HG02571 (cell line): Measurements from ENCODE around the gene SHB.

Experiments
- ATAC-seq: cut with Tn5 transposase; IDR thresholded peaks from one replicate; pipeline ENCODE4 v1.9.1; 2021; ENCODE audit warnings: mild to moderate bottlenecking, moderate library complexity; ENCODE audit not compliant: unreplicated experiment

The SHB gene

DNA sequence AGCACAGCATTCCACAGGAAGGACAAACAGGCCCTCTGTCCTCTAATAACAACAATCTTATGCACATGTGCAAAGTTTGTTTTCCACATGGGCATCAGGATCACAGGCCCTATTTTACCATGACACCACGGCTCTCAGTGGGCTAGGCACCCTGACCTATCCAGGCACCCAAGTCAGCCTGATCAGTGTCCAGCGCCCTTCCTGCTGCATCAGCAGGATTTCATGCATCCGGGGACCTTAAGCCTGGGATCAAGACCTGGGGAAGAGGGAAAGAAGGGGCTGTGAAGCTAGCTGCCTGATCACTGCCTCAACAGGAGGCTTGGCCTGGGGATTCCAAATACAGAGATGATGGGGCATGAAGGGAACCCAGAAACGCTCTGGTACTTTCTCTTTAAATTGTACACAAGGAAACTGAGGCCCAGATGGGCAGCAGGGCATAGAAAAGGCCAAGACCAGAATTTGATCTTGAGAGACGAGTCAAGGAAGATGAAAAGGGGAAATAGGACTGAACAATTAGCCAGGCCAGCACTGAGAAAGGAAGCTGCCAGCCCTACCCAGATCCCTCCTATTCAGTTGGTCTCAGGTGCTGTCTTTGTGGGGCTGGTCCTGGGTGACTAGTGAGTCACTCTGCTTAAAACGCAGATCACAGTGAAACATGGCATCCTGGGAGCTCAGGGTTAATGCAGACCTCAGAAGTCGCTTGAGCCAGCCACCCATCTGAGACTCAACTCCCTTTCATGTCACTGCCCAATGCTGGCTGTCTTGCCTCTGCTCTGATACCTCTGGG lies 57.9 kb downstream of the SHB start:
- ATAC-seq: no peak

DNA sequence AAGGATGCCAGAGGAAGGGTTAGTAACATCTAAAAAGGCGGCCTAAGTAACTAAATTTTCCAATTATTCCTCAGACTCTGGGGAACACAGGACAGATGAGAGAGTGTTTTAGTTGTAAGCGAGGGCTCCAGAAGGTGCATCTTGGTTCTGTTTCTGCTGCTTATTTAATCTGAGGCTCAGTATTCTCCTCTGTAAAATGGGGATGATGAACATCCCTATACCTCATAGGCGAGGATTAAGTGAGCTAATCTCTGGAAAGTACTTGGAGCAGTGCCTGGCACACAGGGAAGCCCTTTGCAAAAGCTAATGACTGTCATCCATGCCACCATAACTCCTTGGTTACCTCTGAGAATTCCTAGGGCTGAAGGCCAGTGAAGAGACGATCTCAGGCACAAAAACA lies 59.0 kb downstream of the SHB start:
- ATAC-seq: no peak

DNA sequence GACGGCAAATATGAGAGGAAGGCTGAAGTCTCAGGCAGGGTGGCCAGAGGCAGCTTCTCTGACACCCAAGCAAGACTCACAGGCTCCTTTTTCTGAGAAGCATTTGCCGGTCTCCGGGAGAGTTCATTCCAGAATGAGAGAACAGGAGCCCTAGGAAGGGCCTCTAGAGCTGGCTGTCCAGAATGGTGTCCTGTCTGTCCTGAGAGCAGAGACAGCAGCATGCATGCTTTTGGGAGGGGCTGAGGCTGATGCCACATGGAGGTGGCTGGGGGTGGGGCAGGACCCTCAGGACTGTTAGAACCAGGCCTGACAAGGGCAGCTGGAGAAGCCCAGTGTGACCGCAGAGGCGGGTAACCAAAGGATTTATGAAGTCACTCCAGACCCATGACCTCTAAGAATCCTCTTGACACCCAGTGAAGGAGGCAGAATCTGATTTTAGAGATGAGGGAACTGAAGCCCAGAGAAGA lies 60.0 kb downstream of the SHB start:
- ATAC-seq: no peak

DNA sequence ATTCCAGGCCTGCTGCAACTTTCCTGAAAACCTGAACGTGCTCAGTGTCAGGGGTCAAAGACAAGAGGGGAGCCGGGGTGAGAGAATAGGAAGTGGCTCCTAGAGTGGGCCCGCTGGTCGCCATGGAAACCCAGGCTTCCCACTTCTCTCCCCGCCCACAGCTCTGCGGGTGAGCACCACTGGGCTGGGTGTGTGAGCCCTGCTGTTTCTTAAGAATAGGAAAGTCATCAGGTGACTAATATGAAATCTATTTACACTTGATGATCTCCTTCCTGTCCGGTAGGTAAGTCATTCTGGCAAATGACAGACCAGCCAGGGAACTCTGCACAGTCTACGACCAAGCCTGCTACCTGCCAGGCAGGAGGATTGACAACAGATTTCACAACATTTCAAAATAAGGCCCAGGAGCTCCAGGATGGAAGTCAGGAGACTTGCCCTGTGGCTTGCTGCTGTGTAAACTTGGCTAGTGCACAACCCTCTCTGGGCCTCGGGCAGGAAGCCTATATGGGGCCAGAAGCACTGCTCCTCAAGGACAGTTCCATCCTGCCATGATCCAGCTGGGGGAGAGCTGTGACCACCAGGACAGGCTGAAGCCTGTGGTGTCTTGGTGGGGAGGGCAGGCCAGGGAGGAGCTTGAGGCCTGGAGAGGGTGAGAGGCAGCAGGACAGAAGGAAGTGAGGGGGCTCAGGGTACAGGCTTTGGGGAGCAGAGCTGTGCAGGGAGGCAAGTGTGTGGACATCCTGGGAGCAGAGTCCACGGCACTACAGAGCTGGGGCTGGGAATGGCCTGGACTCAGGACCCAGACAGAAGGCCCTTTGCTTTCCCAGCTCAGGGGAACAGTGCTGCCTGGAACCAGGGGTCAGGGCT lies 60.6 kb downstream of the SHB start:
- peak; percentile 69 for ATAC-seq

DNA sequence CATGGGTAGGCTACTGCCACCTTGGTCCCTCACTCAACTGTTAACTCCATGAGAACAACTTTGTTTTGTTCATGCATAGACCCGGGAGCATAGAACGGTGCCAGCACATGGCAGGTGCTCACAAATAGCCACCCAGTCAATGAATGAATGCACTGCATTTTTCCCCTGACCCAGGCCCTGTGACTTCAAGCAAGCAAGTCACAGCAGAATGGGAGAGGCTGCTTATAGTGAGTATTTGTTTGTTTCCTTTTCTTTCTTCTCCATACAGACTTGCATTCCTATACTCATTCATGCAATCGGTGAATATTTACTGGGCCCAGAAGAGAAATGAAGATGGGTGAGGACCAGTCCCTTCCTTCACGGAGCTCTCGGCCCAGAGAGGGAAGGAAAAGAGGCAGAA lies 62.0 kb downstream of the SHB start:
- no peak for ATAC-seq

- no peak for ATAC-seq
Observed at GRCh38 chr9:38006163-38006562, 62.9 kb downstream of the SHB start.

DNA sequence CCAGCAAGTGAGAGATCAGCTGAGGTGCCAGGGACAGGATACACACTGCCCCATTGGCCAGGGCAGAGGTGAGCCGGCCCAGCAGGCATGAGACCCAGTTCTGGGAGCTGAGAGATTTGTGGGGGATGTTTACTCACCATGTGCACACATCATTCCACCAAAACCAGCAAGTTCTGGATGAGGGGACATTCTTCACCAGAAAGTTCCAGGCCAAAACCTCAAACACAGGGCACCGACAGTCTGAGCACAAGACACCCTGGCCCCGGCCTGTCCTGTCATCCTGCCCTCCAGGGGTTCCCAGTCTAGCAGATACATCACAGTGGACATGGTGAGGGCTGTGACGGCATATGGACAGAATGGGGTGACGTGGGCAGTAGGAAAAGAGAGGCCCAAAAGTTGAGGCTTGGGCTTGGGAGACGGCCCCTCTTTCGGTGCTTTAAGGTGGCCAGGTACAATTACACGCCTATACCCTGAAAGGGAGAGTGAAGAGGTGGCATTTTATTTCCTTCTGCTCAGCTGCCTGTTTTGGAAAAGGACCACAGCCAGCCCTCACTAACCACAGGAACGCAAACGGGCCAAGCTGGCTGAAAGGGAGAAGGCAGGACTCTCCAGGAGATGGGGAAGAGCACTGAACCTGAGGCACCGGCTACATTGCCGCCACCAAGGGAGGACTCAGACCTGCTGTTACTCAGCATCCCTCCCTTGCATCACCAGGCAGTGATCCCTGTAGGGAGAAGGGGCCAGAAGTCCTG lies 64.0 kb downstream of the SHB start:
- no peak for ATAC-seq

DNA sequence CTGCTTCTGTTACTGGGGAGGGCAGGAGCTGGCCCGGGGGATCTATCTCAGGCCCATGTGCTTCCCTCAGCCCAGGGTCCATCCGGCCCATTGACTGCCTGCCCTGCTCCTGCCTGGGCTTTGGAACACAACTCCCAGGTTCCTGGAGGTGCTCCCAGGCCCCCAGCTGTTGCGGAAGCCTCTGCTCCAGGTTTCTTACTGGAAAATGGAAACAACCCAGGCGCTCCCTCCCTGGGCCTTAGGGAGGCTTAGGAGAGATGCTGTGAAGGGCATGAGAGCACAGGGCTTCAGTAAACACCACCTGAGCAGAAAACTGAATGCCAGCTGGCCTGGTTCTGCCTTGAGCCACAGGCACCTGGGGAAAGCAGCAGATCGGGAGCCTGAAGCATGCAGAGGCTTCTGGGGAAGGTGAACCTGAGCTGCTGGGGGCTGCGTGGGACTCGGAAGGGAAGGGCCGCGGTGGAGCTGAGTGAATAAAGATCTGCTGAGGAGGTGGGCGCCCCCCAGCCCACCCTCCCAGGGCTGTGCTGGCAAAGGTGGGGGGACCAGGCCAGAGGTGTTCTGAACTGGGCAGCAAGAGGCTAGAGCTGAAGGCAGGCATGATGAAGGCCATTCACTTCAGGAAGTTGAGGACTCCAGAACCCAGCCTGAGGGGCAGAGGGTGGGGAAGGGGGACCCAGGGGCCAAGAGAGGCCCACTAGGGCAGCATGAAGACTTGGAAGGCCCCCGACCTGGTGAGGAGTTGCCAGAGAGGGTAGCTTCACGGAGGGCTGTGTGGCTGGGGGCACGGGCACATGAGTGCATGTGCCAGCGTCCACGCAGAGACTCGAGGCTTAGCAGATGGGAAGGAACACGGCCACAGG lies 64.8 kb downstream of the SHB start:
- no peak for ATAC-seq

- no peak for ATAC-seq
Observed at GRCh38 chr9:38003230-38003629, 65.8 kb downstream of the SHB start.

DNA sequence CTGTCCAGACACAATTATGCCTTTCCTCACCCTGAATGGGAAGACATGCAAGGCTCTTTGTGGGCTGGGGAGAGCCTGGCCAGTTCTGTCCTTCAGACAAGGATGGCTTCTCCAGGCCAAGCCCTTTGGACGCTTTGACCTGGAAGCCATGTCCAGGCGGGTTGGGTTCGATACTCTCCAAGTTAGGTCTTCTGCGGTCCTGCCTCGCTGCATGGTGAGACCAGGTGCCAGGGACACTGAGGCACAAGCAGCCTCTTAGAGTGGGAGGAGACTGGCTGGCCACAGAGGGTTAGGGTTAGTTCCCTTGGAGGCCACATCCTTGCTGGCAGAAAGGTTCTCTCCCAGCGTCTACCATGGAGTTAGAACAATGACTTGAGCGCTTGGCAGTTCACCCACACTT lies 67.6 kb downstream of the SHB start:
- ATAC-seq: no peak

- ATAC-seq: no peak
Observed at GRCh38 chr9:38000735-38001134, 68.3 kb downstream of the SHB start.

DNA sequence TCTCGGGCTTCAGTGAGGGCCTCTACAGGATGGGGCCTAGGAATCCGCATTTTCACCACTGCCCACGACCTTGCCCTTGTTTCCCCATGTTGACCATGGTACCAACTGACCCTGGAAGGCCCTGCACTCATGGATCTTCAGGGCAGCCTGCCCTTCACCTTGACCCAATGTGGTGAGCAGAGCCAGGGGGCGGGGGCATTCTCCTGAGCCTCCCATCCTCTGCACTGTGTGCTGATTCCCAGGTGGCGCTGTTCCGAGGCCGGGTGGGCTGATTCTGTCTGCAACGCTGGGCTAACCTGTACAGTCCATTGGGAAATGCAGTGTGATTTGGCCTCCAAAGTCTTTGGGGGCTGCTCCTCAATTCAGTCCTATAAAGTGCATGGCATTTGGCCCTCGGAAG lies 68.7 kb downstream of the SHB start:
- no peak for ATAC-seq

DNA sequence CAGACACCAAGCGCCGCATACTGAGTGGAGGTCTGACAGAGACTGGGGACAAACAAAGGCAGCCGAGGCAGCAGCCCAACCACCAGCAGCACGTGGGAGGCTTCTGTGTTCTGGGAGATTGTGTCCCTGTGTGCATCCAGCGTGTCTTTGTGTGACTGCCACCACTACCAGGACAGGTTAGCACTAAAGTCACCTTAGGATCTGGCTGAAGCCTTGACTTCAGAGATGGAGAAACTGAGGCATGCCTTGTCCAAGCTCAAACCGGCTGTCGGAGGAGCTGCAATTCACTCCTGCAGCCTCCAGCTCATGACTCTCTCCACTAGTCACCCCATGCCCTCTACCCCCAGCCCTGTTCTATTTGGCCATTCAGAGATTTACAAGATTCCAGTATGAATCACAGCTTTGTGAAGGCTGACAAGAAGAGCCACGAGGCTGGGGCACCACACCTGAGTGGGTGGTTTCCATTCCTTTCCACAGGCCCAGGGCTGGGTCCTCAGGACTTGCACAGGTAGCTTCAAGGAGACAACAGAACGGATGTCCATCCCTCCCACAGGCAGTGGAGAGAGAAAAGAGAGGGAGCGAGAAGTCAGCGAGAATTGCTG lies 69.3 kb downstream of the SHB start:
- ATAC-seq: no peak

GRCh38 chr9:37998881-37999587 lies 70.0 kb downstream of the SHB start:
- no peak for ATAC-seq

DNA sequence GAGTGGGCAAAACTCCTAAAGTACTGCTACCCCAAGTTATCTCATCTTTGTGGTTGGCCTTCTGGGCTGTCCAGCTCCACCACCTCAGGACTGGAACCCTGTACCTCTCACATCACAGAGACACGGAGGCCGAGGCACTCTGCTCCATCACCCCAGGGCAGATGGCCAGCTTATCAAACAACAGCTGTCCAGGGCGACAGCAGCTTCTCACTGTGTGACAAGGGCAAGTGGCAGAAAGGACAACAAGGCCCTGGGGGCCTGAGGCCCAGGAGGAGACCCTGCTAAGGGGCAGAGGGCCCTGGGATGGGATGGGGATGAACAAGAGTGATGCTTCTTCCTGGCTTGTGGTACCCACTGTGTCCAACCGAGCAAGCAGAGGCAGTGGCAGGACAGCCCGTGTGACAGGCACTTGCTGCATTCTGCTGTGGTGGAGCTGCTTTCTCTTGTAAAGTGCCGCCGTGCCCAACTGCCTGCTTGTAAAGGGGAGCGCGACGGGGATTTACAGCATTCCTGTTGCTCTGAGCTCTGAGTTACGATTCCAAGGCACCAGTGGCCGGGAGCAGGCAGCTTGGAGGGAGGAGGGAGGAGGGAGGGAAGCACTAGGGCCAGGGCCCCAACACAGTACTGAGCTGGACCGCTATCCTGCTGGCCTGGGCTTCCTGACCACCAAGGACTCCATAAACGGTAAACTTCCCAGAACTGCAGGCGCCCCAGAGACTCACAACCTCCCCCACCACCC lies 71.2 kb downstream of the SHB start:
- ATAC-seq: no peak

DNA sequence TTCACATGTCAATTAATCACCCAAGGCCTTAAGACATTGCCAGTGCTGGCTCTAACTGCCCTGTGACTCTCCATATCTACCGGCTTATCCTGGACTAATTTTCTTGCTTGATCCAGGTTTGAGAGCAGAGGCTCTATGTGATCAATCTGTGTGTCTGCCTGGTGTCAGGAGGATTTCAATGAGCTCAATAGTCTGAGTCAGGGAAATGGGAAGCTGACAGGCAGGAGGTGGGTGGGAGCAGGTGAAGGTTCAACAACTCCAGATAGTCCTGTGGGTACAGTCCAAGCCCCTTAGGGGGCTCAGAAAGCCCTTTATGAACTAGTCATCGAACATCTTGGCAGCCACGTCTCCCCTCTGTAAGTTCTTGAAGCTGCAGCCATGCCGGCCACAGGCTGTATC lies 72.2 kb downstream of the SHB start:
- ATAC-seq: no peak

- no peak for ATAC-seq
Observed at GRCh38 chr9:37995961-37996818, 72.8 kb downstream of the SHB start.

DNA sequence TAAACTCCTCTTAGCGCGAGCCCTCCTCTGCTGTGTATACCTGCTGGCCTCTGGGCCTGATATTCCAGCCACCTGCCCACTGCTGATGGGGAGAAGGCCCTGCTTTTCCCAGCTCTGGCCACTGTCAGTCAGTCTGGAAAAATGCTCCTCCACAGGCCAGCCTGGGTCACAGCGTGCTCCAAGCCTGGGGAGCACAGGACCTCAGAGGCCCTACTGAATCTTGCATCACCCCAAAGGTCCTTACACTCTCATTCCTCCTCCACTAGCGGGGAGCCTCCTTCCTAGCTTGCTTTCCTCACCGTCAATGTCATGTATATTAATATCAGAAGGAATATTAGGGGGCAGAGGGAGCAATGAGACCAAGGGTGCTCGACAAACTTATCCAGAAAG lies 73.7 kb downstream of the SHB start:
- ATAC-seq: no peak
